GM13976 (cell line): ENCODE measurements around the gene TSSC4.

Source experiments
- DNase-seq: peaks from one replicate; pipeline ENCODE4 v3.0.0; 2012; ENCODE audit warnings: low spot score
- CTCF ChIP-seq: IDR thresholded peaks from 2 replicates; pipeline ENCODE4 v1.5.1; 2012; ENCODE audit warnings: borderline replicate concordance, mild to moderate bottlenecking; ENCODE audit not compliant: insufficient read depth; ENCODE audit errors: extremely low read depth, missing control alignments, control extremely low read depth
- in situ Hi-C: fragments of 300-500 bp; cut with MboI; formaldehyde crosslinking; loops from one replicate; pipeline ENCODE4 v1.12.0; 2022; ENCODE audit warnings: low sequenced_read_pairs, mixed read lengths, inconsistent platforms; ENCODE audit not compliant: unreplicated experiment

Gene TSSC4

GRCh38 chr11:2382129-2382517 lies 18.4 kb upstream of the TSSC4 start:
- DNase-seq: no peak
- TF ChIP-seq CTCF: no peak
- in situ Hi-C loops: no loop called here

- TF ChIP-seq CTCF: peak; percentile 5
- DNase-seq: no peak
Observed at GRCh38 chr11:2382936-2383851, 17.4 kb upstream of the TSSC4 start.

GRCh38 chr11:2383852-2384804 lies 16.4 kb upstream of the TSSC4 start:
- no peak for TF ChIP-seq CTCF
- in situ Hi-C loops: no loop called here
- peak; percentile 89 for DNase-seq

More at GRCh38 chr11:2382936-2383851, 17.4 kb upstream of the TSSC4 start:
- in situ Hi-C loops: no loop called here

- DNase-seq: peak; percentile 74
- in situ Hi-C loops: no loop called here
- TF ChIP-seq CTCF: no peak
Observed at GRCh38 chr11:2385156-2386151, 15.1 kb upstream of the TSSC4 start.

- in situ Hi-C loops: no loop called here
- DNase-seq: no peak
Observed at GRCh38 chr11:2386591-2386990, 14.0 kb upstream of the TSSC4 start.

More at GRCh38 chr11:2386591-2386990, 14.0 kb upstream of the TSSC4 start:
- no peak for TF ChIP-seq CTCF
